Lung (tissue), 12 donors: ENCODE results near the gene XXYLT1. TPM values are rescaled to one million over a fixed set of nuclear protein-coding genes. Genes with fewer than 3 reads are reported as not detected.

ENCODE experiments used
- ATAC-seq: fragments of 200-7000 bp; cut with Tn5 transposase; one replicate; pipeline ENCODE4 v1.9.1; 2020; ENCODE audit warnings: moderate number of reproducible peaks; ENCODE audit not compliant: insufficient read depth, low FRiP score
- DNase-seq, 3 donors: peaks; one replicate each; pipeline ENCODE4 v3.0.0-alpha.2; 2013 to 2017
- H3K27ac ChIP-seq, 2 donors: one replicate each; pipeline ENCODE4 v1.5.1; 2013; ENCODE audit warnings: mild to moderate bottlenecking in 2 of 2, moderate library complexity in 2 of 2, control low read depth in 1 of 2, inconsistent platforms in 1 of 2, low read depth in 1 of 2, low read length in 1 of 2
- H3K27me3 ChIP-seq, 3 donors: one replicate each; pipeline ENCODE4 v1.5.1; 2013; ENCODE audit warnings: low read length in 2 of 3; ENCODE audit not compliant: control insufficient read depth in 3 of 3, insufficient read depth in 3 of 3
- H3K36me3 ChIP-seq, 4 donors: one replicate each; pipeline ENCODE4 v1.5.1; 2013; ENCODE audit warnings: low read length in 4 of 4, mild to moderate bottlenecking in 1 of 4, moderate library complexity in 1 of 4; ENCODE audit not compliant: control insufficient read depth in 4 of 4, insufficient read depth in 4 of 4
- H3K4me1 ChIP-seq, 5 donors: one replicate each; pipeline ENCODE4 v1.5.1; 2013; ENCODE audit warnings: low read length in 5 of 5, mild to moderate bottlenecking in 2 of 5, moderate library complexity in 1 of 5; ENCODE audit not compliant: control insufficient read depth in 5 of 5, insufficient read depth in 5 of 5
- H3K4me3 ChIP-seq: one replicate; pipeline ENCODE4 v1.5.1; 2013; ENCODE audit warnings: mild to moderate bottlenecking, control low read depth, moderate library complexity
- H3K9ac ChIP-seq, 2 donors: one replicate each; pipeline ENCODE4 v1.5.1; 2013; ENCODE audit warnings: low read length in 2 of 2, control low read depth in 1 of 2; ENCODE audit not compliant: insufficient read depth in 1 of 2
- H3K9me3 ChIP-seq, 4 donors: one replicate each; pipeline ENCODE4 v1.5.1; 2013; ENCODE audit warnings: low read length in 3 of 4, mild to moderate bottlenecking in 1 of 4, moderate library complexity in 1 of 4; ENCODE audit not compliant: control insufficient read depth in 4 of 4, insufficient read depth in 3 of 4
- WGBS, 2 donors: extraction: QIAGEN DNeasy Blood & Tissue Kit; methylation state at CpG; one replicate each; pipeline ENCODE4 v1.1.7; 2013; 5-methylcytosine and 5-hydroxymethylcytosine counted together
- polyA plus RNA-seq, 2 donors: library from polyadenylated mRNA; stranded (reverse); fragments of 200-250 nt; gene quantifications; one replicate each; pipeline ENCODE4 v1.2.1, GENCODE V29; 2013
- total RNA-seq, 2 donors: library from RNA; depleted of rRNA in 1 of 2; stranded (reverse); fragments of >200 nt in 1 of 2; gene quantifications; one replicate each; pipeline ENCODE4 v1.2.1, GENCODE V29; 2014 to 2021
- TF ChIP-seq, protein P1 (sequence below): IDR thresholded peaks from 2 replicates; pipeline ENCODE4 v1.5.1; 2012; ENCODE audit warnings: mild to moderate bottlenecking; ENCODE audit errors: control extremely low read depth, extremely low read depth
- donor health status: control.
- donor health status: control.
- donor health status: Bipolar disorder and iron deficiency.
- donor health status: healthy.
- donor health status: DM: yes; HTN: yes; CAD: no.

The XXYLT1 gene
- total and polyA plus RNA-seq, 4 donors = 4.7 to 15.4 (median 11.4) TPM

DNA sequence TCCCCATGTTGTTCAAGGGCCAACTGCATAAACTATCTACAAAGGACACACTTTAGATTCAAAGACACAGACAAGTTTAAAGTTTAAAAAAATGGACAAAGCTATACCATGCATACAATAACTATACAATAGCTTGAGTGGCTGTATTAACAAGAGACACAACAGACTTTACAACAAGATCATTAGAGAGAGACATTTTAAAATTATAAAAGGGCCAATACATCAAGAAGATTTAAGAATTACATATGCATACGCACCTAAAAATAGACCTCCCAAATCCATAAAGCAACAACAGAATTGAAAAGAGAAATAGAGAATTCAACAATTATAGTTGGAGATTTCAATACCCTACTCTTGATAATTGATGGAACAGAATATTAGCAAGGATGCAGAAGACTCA lies 79.4 kb downstream of the XXYLT1 start:
- H3K4me3 ChIP-seq = no peak overlapping the region
- DNase-seq (no peak), ATAC-seq (no peak)
- no peaks in the 10 kb centered on the region for H3K27me3 ChIP-seq
- H3K9me3 ChIP-seq = peaks cover 0 to 4% (median 1%) of the 10 kb centered on the region in 4 donors
- 100% methylated on average over 1 of the region's 1 CpG for WGBS, 2 donors
- peaks cover 0 to 14% (median 10%) of the 10 kb centered on the region in 5 donors for H3K4me1 ChIP-seq
- H3K36me3 ChIP-seq = no peaks in the 10 kb centered on the region
- TF ChIP-seq, protein P1, sequence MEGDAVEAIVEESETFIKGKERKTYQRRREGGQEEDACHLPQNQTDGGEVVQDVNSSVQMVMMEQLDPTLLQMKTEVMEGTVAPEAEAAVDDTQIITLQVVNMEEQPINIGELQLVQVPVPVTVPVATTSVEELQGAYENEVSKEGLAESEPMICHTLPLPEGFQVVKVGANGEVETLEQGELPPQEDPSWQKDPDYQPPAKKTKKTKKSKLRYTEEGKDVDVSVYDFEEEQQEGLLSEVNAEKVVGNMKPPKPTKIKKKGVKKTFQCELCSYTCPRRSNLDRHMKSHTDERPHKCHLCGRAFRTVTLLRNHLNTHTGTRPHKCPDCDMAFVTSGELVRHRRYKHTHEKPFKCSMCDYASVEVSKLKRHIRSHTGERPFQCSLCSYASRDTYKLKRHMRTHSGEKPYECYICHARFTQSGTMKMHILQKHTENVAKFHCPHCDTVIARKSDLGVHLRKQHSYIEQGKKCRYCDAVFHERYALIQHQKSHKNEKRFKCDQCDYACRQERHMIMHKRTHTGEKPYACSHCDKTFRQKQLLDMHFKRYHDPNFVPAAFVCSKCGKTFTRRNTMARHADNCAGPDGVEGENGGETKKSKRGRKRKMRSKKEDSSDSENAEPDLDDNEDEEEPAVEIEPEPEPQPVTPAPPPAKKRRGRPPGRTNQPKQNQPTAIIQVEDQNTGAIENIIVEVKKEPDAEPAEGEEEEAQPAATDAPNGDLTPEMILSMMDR = no peak
- H3K9ac ChIP-seq = no peak overlapping the region
- no peak overlapping the region for H3K27ac ChIP-seq

DNA sequence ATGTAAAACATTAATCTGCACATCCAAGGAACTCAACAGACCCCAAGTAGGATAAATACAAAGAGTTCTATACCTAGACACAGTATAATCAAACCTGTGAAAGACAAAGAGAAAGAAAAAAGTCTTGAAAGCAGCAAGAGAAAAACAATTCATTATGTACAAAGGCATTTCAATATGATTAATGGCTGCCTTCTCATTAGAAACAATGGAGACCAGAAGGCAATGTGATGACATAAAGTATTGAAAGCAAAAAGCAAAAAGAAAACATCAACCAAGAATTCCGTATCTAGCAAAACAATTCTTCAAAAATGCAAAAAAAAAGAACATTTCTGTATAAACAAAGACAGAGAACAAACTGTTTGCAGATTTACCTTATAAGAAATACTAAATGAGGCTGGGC lies 81.1 kb downstream of the XXYLT1 start:
- DNase-seq (no peak), ATAC-seq (no peak)
- 75 to 81% methylated on average over 1 of the region's 1 CpG for WGBS, 2 donors
- Histone ChIP-seq H3K27ac (no peak overlapping the region), H3K4me3 (no peak overlapping the region), H3K36me3 (no peaks in the 10 kb centered on the region), H3K9ac (no peak overlapping the region), H3K4me1 (peaks cover 0 to 14% (median 9%) of the 10 kb centered on the region in 5 donors), H3K27me3 (no peaks in the 10 kb centered on the region), H3K9me3 (peaks cover 0 to 4% (median 1%) of the 10 kb centered on the region in 4 donors)
- TF ChIP-seq, protein P1 = no peak

DNA sequence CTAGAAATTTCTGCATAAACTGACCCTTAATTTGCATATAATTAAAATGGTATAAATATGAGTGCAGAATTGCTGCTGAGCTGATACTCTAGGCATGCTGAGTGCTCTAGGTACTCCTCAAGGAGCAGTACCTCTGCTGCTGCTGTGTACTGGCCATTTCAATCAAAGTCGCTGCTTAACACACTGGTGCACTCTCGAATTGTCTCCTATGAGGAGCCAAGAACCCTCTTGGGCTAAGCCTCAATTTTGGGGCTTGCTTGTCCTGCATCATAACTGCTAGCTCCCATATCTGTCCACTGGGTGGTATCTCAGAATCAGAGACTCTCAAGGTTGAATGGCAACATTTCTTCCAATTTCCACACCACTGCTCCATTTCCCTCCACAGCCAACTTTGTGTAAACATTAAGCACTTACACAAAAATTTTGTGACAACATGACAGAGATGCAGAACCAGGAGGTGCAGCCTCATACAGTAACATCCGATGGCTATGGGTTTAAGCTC lies 82.5 kb downstream of the XXYLT1 start:
- DNase-seq (peak in 1 of 3 donors; percentile 58), ATAC-seq (no peak)
- Histone ChIP-seq H3K27ac (no peak overlapping the region), H3K36me3 (no peaks in the 10 kb centered on the region), H3K9ac (no peak overlapping the region), H3K9me3 (peaks cover 0 to 4% (median 1%) of the 10 kb centered on the region in 4 donors), H3K4me3 (no peak overlapping the region), H3K27me3 (no peaks in the 10 kb centered on the region), H3K4me1 (peaks cover 0 to 14% (median 9%) of the 10 kb centered on the region in 5 donors)
- TF ChIP-seq, protein P1 = no peak
- WGBS, 2 donors = 86 to 96% methylated on average over 3 of the region's 3 CpGs
